SK-N-SH treated with all-trans-retinoic acid at 6 μM for 48 hours (cell line): ENCODE measurements around the gene CD302.

Experiments
- ISL1 ChIP-seq: fragments of 250-450 bp; sonication (Bioruptor Pico); IDR thresholded peaks from 2 replicates; pipeline ENCODE4 v2.1.2; 2022; ENCODE audit warnings: mild to moderate bottlenecking, moderate library complexity
- RARB ChIP-seq: fragments of 250-450 bp; sonication (Bioruptor Pico); IDR thresholded peaks from 2 replicates; pipeline ENCODE4 v1.8.0; 2021; ENCODE audit warnings: mild to moderate bottlenecking, moderate library complexity
- ZC3H10 ChIP-seq: fragments of 250-450 bp; sonication (Bioruptor Pico); IDR thresholded peaks from 2 replicates; pipeline ENCODE4 v1.5.1; 2021; ENCODE audit warnings: mild to moderate bottlenecking, moderate library complexity
- ZFP3 ChIP-seq: fragments of 250-450 bp; sonication (Bioruptor Pico); IDR thresholded peaks from 2 replicates; pipeline ENCODE4 v1.5.0; 2020; ENCODE audit warnings: mild to moderate bottlenecking, moderate library complexity
- ZNF70 ChIP-seq: fragments of 450-650 bp; formaldehyde crosslinking; IDR thresholded peaks from 2 replicates; pipeline ENCODE4 v1.5.0; 2020; ENCODE audit warnings: mild to moderate bottlenecking, moderate library complexity
- TF ChIP-seq, protein P1 (sequence below): fragments of 250-450 bp; sonication (Bioruptor Pico); IDR thresholded peaks from 2 replicates; pipeline ENCODE4 v1.5.1; 2021; ENCODE audit warnings: mild to moderate bottlenecking, moderate library complexity
- TF ChIP-seq, protein P2 (sequence below): fragments of 250-450 bp; sonication (Bioruptor Pico); IDR thresholded peaks from 2 replicates; pipeline ENCODE4 v1.5.1; 2020; ENCODE audit warnings: low read depth, mild to moderate bottlenecking, moderate library complexity

DNA sequence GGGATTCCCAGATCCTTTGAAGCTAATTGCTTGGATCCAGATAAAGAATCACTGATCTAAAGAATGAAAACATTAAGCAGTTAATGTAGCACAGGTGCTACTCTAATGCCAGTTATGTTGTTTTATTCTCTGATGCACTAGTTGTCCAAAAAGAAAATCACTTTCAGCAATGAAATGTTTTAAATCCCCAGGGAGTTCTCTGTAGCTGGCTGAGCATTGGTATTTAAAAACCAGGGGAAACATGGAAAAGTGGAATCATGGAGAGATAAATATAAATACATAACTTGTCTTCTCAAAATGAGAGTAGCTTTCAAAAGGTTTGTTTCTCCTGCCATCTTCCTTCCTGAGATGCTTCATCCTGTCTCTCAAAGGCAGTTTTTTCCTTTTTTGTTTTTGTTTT lies 37.7 kb downstream of the CD302 start:
- no peak for TF ChIP-seq ISL1 (CRISPR knock-in tag)
- TF ChIP-seq, protein P1, sequence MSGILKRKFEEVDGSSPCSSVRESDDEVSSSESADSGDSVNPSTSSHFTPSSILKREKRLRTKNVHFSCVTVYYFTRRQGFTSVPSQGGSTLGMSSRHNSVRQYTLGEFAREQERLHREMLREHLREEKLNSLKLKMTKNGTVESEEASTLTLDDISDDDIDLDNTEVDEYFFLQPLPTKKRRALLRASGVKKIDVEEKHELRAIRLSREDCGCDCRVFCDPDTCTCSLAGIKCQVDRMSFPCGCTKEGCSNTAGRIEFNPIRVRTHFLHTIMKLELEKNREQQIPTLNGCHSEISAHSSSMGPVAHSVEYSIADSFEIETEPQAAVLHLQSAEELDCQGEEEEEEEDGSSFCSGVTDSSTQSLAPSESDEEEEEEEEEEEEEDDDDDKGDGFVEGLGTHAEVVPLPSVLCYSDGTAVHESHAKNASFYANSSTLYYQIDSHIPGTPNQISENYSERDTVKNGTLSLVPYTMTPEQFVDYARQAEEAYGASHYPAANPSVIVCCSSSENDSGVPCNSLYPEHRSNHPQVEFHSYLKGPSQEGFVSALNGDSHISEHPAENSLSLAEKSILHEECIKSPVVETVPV (CRISPR knock-in tag) = no peak
- no peak for TF ChIP-seq ZC3H10 (CRISPR knock-in tag)
- no peak for TF ChIP-seq ZNF70 (CRISPR knock-in tag)
- no peak for TF ChIP-seq RARB
- TF ChIP-seq, protein P2, sequence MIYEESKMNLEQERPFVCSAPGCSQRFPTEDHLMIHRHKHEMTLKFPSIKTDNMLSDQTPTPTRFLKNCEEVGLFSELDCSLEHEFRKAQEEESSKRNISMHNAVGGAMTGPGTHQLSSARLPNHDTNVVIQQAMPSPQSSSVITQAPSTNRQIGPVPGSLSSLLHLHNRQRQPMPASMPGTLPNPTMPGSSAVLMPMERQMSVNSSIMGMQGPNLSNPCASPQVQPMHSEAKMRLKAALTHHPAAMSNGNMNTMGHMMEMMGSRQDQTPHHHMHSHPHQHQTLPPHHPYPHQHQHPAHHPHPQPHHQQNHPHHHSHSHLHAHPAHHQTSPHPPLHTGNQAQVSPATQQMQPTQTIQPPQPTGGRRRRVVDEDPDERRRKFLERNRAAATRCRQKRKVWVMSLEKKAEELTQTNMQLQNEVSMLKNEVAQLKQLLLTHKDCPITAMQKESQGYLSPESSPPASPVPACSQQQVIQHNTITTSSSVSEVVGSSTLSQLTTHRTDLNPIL (CRISPR knock-in tag) = no peak
- TF ChIP-seq ZFP3 = no peak
